NCI-H2171 (cell line): ENCODE results near the gene PKNOX2.
"Not testable (repeated sequence)": the region's sequence is repeated elsewhere in the genome, so short reads cannot be mapped to it uniquely, and the experiment has no call there.

Source experiments
- DNase-seq: peaks from one replicate; lab custom pipeline; 2025; lab: John Stamatoyannopoulos, UW

Gene PKNOX2

GRCh38 chr11:125207866-125208425, 43.4 kb downstream of the PKNOX2 start:
- DNase-seq = no peak

GRCh38 chr11:125210066-125210465, 45.5 kb downstream of the PKNOX2 start:
- no peak for DNase-seq

DNA sequence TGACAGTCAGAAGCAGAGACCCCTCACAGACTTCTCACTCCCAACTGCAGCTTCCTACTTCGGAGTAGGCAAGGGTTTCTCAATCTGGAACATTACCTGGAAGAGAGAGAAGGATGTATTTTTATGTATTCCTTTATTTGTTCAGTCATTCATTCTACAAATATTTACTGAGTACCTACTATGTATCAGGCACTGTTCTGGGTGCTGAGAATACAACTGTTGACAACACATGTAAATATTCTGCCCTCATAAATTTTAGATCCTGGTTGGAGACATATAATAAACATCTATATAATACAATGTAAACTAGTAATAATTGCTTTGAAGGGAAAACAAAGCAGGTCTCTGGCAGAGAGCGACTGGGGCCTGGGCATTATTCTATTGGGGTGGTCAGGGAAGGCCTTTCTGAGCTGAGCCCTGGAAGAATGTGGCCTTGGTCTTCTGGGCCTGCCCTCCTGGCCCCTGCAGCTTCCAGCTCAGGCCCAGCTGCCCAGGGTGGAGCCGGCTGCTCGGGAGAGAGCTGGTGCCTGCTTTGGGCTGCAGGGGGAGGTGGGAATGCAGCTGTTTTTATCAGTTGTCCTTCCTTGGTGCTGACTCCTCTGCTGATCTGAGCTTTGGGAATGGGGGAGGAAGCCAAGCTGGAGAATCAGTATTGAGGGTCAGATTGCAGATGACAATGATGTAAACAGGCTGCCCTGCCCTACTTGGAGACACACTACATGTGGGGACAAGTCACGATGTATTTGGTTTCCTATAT, 46.8 kb downstream of the PKNOX2 start:
- DNase-seq = no peak

DNA sequence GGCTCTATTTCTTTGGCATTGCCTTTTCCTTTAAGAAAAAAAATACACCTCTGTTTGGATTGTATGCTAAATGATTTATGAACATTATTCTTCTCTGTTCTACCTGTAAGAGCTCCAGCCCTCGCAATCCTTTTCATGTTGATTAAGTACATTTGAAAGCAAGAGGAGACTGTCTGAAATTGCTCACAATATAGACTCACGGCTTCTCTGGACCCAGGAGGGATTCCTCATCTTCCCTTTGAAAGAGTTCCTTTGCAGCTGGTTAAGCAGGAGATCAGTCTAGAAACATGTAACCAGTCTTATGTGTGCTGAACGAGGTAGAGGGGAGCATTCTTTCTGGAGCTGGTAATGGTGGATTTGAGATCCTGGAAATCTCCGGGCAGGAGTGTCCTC, 47.4 kb downstream of the PKNOX2 start:
- no peak for DNase-seq

DNA sequence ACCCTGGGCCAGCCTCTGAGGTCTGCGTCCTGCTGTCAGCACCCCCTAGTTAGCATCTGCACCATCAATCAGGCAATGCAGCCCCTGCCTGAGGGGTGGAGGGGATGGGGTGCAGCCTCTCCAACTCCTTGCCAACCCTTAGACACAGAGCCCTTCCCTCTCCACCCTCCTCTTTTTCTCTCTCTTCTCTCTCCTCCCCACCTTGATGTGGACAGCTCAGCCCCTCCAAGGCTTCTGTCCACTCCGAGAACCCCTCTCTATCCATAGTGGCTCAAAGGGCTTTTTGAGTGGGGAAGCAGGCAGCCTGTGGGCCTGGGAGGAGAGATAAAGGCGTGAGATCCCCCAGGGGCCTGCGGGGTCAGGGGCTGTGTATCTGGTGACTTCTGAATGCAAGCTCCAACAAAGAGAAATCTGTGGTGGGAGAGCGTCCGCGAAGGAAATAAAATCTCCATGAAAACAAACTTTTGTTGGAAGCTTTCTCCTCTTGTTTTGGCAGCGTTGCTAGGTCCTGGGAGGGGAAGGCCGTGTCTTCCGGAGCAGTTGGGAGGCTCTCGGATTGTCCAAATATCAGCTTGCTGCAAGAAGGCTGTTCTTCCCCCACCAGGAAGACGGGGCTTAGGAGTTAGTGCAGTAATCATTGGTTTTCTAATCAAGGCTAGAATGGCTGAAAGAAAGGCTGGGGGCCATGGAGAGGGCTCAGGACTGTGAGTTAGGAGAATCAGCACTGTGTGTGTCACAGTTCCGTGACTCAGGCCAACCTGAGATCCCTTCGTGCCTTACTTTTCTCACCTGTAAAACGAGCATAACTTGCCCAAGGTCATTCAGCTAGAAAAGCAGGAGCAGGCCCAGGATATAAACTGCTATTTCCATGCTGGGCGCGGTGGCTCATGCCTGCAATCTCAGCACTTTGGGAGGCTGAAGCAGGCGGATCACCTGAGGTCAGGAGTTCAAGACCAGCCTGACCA, 50.3 kb downstream of the PKNOX2 start:
- no peak for DNase-seq

DNA sequence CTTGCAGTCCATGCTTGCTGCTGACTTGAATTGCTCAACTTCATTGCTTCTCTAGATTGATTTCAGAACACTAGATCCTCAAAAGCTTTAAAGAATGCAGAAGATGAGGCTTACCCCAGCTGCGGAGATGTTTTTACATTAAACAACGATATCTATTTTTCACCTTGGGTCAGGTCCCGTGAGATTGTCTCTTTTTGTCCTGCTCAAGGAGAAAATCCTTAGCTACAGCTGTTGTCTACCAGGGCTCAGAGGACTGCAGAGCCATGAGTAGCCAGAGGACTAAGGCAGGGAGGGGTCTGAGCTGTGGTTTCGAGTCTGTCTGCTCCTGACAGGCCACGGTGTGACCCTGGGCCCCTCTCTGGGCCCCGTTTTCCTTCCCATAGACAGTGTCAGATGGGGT, 51.4 kb downstream of the PKNOX2 start:
- no peak for DNase-seq

GRCh38 chr11:125218336-125218735, 53.8 kb downstream of the PKNOX2 start:
- DNase-seq = no peak

- DNase-seq = no peak
Observed at GRCh38 chr11:125221461-125221860, 56.9 kb downstream of the PKNOX2 start.

DNA sequence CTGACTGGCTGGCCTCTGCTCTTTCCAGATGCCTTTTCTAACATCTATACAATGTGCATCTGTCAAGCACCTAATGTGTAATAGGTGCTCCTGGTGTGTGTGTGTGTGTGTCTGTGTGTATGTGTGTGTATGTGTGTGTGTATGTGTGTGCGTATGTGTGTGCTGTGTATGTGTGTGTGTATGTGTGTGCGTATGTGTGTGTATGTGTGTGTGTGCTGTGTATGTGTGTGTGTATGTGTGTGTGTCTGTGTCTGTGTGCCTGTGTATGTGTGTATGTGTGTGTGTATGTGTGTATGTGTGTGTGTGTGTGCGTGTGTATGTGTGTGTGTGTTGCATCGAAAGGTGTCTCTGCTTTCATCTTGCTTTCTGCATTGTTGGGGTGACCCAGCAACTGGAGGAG, 57.9 kb downstream of the PKNOX2 start:
- DNase-seq = no peak

- DNase-seq = not testable (repeated sequence)
Observed at GRCh38 chr11:125223161-125223560, 58.6 kb downstream of the PKNOX2 start.

GRCh38 chr11:125223901-125224361, 59.4 kb downstream of the PKNOX2 start:
- no peak for DNase-seq

DNA sequence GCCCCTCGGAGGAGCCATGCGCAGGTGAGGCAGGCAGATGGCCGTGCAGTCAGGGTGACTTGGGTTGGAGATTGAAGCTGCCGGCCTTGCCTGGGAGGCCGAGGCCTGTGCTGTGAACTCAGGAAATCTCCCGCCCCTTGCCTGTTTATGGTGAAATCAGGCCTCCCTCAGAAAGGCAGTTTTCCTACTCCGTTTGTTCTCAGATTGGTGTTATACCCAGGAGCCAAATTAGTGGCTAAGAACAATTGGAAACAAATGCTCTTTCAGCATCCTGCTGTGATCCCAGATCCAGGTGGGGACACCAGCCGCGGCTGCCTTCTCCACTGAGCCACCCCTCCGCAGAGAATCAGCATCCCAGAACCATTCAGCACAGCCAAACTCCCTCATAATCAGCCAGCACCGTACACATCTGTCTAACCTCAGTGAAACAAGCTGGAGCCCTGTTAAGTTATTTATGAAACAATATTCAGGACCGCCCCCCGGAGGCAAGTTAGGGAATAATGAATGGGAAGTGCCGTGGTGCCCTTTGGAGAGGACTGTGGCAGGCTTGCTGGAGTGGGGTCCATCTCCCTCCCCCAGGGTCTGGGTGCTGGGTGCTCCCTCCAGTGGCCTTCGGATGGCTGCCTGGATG, 60.0 kb downstream of the PKNOX2 start:
- DNase-seq = no peak

DNA sequence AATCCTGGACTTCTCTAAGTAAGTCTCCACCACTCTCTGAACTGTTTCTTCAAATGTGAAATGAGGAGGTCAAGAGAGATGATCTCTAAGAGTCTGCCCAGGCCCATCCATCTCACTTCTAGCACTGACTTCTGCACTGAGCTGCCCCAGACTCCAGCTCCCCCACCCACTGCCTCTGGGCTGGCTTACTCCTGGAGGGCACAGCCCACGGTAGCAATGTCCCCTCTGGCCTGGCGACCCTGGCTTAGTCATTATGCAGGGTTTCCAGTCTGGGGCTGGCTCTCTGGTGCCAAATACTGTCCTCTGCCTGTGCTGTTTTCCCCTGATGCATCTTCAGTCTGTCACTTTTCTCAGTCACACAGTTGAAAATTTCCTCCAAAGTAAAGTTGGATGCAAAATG, 60.9 kb downstream of the PKNOX2 start:
- DNase-seq = no peak

DNA sequence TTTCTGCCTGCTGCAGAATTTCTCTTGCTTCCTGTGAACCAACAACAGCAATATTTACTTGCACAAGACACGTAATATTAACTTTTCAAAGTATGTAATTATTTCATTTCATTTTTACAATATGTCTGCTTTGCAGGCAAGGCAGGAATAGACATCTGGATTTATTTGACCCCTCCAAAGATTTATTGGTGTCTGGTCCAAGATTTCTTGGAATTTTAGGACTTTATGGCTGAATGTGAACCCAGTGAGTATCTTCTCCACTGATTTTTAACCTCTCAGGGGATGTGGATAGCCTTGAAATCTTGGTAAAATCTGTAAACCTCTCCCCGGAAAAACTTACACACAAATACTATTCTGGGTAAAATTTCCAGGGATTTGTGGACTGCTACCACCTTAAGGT, 61.5 kb downstream of the PKNOX2 start:
- no peak for DNase-seq

GRCh38 chr11:125226706-125227105, 62.2 kb downstream of the PKNOX2 start:
- no peak for DNase-seq

DNA sequence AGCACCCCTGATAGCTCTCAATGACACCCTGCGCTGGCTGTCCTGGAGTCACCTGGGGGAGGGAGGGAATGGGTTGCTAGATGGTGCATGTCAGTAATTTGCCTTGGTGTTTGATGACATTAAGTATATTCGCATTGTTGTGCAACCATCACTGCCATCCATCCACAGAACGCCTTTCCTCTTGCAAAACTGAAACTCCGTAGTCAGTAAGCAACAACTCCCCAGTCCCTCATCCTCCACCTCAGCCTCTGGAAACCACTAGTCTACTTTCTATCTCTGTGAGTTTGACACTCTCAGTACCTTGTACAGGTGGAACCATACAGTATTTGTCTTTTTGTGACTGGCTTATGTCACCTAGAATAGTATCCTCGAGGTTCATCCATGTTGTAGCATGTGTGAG, 62.6 kb downstream of the PKNOX2 start:
- no peak for DNase-seq

DNA sequence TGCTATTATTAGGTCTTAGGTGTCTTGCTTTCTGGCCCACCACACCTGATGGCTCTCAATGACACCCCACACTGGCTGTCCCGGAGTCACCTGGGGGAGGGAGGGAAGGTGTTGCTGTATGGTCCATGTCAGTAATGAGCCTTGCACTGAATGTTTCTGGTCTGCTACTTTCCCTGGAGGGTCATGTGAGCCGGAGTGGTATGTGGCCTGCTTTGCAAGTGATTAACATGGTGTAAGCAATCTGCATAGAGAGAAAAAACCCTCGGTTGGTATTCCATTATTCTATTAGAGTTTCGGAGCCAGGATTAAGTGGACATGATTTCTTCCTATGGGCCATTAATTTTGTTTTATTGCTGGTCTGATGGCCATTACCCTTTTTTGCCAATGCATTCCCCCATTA, 63.9 kb downstream of the PKNOX2 start:
- no peak for DNase-seq

DNA sequence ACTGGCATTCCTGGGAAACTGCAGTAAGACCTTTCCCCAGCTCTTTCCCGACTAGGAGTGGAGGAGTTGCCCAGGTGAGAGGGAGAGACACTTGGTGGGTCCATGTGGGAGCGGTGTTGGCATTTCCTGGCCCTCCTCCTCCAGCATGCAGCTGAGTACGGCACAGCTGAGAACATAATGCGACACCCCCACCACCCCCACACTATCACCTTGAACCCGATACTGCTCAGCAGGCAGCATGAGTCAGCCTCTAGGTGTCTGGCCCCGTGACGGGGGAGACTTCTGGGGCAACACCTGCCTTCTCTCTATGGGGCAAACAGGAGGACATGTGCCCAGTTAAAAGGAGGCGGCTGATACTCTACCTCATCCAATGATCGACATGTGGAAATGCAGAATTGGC, 64.4 kb downstream of the PKNOX2 start:
- DNase-seq = no peak

DNA sequence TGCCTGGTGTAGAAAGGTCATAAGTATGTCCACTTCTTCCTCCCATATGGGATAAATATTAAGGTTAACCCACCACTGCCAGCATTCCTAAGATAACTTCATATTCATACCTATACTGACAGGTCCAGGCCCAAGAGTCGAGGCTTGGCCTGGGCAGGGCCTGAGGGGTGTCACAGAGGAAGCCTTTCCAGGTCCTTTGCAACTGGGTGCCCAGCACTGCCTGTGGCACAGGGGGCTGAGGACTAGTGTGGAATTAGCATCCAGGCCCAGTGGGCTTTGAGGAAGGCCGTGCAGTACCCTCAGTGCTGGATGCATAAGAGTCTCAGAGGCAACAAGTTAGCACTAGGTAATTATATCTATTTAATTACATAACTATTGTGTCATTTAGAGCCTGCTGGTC, 65.4 kb downstream of the PKNOX2 start:
- no peak for DNase-seq

DNA sequence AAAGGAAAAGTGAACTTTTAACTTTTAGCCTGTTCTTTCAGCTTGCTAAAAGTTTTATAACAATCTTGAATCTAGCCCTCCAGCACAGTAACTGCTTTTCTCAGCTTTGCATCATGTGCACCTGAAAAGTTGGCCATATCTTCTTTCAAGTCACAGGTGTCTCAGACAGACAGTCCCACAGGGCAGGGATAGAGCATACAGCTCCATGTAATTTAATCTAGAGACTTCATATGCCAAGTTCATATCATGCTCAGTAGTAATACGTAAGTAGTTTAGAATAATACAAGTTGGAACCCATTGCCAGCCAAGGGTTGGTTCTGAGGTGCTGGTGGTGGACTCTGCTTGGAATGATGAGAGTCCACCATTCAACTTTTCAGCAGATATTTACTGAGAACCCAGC, 68.6 kb downstream of the PKNOX2 start:
- no peak for DNase-seq

GRCh38 chr11:125233736-125234275, 69.3 kb downstream of the PKNOX2 start:
- DNase-seq = no peak

DNA sequence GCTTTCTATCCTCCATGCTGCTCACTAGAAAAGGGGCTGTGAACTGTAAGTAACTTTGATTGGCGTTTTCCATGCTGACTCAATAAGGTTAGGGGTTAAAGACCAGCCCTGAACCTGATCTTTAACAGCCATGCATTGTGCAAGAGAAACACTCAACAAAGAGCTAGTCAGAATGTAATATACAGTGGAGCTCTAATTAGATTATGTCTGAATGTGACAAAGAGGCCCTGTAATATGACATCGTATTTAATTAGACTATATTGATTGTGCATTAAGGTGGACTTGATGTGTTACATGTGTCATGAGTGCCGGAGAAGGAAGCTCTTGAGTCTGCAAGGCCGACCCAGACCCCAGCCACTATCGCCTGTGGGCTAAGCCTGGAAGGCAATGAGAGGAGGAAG, 70.5 kb downstream of the PKNOX2 start:
- DNase-seq = no peak
